Inflammatory macrophage (primary cell): ENCODE data around the gene ERG.

Experiments used
- DNase-seq, 2 donors: peaks; one replicate each; pipeline ENCODE4 v3.0.0-alpha.2; 2020 to 2022

ERG gene

DNA sequence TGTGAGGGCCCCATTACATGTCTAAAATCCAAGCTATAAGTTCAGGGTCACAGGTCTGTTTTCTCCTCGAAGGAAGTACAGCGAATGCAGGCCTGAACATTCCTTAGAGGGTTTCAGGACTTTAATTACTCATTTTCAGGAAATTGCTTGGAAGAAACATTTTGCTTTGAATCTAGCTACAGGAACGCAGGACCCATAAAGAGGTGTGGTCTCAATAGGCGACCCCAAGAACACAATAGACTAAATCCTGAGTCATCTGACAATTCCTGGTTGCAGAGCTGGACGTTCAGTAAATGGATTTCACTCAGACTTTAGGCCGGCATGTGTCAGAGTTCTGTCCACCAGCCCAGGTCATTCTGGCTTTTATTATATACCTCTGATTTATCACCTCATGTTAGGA is 1.0 kb upstream of the ERG start:
- no peak for DNase-seq

DNA sequence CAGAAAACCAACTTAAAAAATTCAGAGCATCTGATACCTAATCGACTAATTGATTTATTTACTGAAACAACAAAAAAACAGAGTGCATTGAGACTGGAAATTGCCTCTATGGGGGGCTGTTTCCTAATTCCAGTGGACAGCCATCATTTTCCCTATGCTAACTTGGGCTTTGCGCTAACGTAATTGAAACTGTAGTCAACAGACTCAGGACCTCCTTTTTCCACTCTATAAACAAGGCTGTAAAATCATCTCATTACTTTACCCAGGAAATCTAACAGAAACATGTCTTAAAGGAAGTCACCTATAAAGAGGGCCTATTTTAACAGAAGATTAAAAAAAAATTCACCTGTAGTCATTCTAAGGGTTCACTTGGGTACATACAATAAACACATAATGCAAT is 2.1 kb downstream of the ERG start:
- no peak for DNase-seq

DNA sequence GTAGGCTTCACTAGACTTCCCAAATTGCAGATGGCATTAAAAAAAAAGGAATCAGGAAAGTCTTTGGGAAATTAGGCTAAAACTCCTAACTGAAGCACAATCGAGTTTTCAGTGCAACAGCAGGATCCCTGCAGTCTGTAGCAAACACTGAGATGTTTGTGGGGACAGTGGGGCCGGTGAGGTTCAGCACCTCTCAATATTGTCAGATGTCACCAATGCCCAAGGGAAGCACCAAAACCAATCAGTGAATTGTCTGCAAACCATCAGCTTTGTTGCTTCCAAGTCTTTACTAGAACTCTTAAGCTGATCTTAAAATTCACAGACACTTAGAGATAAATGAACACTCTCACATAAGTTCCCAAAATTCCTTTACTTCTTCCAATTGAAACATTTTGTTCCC is 2.6 kb downstream of the ERG start:
- no peak for DNase-seq

DNA sequence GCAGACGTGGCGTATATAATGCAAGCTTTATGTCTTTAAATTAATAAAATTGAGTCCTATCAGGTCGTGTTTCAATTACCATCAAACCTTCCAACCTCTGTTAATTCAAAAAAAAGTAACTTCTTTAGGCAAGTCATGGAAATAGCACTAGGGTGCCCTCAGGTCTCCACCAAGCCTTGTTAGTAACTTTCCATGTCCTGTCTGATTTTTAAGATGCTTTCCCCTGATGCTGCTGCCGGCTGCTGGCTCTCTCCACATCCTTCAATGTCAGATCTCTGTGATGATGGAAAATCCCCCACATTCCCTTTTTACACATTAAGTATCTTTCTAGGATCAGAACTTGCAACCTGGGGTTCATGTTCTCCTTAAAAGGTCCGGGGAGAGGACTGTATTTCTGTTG is 3.0 kb downstream of the ERG start:
- DNase-seq = no peak

DNA sequence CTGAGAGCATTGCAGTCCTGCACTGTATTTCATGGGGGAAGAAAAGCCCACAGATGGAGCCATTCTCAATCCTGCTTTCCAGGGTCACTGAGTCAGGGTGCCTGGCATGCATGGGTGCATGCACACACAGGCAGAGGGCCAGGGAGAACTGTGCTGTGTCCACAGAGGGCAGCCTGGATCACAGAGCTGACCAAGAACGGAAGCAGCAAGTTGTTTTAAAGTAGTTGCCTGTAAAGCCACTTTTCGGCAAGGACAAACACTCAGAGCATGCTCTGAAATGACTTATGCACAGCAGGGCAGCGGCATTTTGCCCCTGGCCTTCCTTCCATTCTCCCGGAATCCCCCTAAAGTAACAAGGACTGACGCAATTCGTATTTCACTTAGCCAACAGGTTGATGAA is 3.6 kb downstream of the ERG start:
- peak in 1 of 2 donors; percentile 24 for DNase-seq

DNA sequence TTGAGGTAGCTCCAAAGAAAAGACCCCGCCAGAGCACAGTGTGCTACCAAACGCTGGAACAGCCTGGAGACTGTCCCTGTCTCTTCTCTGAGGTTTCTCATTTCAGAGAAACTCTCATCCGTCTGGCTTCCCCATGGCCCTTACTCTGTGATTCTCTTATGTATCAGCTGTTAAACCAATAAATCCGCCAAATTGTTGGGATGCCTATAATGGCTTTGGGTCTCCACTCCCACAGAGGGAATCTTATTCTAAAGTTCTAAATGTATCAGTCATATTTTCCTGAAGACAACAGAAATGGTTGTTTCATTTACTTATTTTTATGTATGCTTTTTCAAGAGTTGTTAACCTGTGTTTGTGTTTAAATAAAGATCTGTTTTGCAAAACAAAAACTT is 4.0 kb downstream of the ERG start:
- no peak for DNase-seq

DNA sequence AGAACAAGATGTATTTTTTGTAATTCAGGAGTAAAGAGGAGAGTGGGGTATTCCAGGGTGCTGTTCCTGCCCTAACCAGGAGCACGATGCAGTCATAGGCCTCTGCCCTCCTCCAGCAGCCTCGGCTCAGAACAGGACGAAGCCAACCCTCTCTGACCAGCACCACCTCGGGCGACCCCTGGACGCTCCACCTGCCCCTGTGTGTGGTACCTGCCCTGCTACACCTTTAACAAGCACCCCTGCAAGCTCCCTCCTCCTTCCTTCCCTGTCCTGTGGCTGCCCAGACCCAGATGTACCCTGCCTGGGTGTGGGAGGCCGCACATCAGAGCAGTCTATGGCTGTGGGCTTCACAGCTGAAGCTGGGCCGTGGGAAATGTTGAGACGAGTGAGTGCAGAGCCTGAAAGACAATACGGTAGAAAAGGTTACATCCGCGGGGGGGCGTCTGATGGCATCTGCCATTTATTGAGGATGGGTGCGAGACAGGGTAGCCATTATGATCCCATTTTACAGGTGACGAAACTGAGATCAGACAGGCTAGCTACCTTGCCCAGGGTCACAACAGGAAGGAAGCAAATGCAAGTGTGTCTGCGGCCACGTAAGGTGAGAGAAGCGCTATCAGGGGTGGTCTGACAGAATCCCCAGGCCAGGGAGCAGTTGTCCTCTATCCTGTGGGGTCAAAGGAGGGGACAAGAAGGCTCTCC is 4.6 kb downstream of the ERG start:
- DNase-seq = no peak

DNA sequence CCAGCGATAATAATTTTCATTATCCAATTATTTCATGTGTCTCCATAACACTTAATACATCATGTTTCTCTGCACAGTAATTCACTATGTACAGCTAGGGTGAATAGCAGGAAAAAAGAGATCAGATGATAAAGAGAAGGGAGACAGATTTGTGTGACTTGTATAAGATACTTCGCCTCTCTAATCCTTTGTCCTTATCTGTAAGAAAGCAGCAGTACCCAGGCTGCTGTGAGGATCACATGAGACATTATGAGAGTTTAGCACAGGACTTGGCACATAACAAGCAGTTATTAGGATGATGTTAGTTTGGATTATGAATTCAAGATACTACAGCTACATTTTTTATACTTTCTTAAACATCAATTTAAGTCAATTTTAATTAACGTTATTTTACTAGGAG is 6.3 kb downstream of the ERG start:
- no peak for DNase-seq

DNA sequence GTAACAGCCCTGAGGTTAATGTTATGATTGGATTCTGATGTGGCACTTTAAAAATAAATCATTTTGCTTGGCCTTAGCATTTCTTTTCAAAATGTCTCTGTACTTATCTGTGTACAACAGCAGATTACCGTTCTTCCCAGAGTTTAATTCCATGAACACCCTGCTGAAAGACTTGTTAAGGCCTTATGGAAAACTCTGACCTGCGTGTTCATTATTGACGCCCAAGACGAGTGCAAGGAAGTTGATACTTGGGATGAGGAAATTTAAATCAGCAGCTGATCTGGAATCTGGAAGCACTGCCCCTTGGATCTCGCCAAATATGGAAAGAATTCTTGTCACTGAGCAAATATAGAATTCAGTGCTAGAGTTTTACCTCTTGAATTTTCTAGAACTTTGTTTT is 6.7 kb downstream of the ERG start:
- DNase-seq = no peak

DNA sequence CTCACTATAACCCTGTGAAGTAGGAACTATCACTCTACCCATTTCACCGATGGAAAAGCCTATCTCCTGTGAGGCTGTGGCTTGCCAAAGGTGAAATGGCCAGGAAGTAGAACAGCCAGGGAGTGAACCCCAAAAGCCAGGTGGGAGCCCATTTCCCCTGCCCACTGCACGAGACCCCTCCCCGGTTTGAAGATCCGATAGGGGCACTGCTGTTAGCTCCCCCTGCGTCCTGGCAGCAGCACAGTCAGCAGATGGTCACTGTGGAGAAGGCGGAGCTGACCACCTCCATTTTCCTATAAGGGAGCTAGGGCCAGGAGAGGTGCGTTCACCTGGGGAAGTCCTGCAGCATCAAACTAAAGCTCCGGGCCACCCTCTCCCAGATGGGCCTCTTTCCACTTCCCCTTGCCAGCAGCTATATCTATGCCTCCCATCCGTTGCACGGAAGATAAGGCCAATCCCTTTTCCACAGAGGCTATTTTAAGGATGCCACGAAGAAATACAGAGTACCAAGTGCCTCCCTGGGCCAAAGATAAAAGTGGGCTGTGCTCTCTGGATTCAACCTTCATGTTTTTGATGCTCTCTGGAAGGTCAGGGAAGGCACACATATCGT is 7.8 kb downstream of the ERG start:
- DNase-seq = no peak

DNA sequence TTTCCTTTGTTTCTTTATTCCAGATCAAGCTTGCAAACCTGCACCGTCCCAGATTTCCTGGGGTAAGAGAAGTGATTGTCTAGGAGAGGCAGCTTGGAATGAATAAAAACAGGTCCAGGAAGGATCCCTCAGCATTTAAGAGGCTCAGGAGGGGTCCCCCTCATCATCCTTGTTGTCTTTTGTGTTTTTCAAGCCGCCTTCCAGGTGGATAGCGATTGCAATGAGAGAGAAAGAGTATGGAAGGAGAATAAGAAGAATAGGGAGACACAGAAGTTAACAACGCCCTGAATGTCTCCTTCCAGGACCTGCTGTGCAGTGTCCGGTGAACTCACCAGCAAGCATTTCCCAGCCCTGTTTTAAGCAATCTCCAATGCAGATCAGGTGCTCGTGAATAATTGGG is 8.5 kb downstream of the ERG start:
- no peak for DNase-seq

DNA sequence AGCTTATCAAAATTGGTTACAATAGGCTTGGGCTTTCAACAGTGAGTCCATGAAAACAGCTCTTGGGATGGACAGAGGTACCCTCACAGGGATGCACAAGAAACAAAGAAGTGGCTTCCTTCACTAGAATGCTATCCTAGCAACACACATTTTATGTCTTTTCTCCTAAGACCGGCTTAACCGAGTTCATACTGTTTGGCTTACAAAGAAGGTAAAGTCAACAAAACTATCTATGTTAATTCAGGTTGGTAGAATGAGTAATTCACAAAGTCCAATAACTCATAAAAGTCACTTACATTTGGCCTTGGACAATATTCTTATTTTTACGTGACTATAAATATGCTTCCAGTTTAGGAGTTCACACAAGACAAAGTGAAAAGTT is 9.0 kb downstream of the ERG start:
- no peak for DNase-seq

DNA sequence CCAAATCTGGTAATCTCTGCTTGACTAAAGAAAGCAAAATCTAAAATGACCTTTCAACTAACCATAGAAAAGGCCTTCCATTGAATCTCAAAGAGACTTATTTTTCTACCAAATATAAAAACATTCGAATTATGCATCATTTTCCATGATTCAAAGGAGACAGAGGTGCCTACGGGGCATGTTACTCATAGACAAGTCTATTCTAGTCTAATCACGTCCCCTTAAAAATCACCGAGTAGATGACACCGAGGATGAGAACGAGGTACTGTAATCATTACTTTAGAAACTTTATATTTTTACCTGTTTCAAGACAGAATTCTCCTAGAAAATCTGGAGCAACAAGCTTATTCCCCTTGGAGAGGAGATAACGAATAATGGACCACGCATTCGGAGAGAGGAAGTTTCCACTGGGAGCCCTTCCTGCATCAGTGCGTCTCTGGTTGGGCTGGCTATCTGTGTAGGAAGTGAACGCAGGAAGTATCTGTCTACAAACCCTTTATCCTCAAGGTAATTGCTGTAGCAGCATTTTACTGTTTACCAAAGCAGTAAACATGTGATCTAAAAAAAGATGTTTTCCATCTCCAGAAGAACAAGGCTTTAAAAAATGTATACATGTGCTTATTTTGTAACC is 9.5 kb downstream of the ERG start:
- peak in 1 of 2 donors; percentile 15 for DNase-seq

DNA sequence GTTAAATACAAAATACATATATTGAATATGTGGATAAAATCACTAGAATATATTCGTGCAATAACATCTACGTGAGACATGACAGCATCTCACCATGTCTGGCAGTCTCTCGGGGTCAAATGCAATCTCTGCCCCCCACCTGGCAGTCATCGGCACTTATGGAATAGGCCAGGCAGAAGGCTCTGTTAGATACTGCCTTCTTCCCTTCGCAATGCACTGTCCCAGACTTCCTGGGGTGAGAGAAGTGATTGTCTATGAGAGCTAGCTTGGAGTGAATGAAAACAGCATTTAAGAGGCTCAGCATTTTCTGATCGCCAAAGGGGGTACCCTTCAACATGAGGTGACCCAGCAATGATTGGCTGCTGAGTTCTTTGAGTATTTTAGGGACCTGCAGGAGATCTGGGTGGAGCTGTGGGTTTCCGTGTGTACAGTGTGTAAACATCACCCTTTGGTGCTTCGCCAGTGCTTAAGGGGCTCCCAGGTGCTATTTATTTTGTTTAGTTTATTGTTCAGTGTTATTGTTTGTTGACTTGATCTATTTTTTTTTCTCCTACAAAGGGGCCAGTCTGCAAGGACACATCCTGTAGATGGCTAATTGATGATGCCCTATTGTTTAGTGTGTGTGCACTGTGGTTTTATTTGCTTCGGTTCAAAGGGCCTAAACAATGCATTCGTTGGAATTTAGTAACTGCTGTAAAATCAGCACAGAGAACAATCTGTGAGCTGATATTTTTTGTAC is 10.2 kb downstream of the ERG start:
- no peak for DNase-seq

DNA sequence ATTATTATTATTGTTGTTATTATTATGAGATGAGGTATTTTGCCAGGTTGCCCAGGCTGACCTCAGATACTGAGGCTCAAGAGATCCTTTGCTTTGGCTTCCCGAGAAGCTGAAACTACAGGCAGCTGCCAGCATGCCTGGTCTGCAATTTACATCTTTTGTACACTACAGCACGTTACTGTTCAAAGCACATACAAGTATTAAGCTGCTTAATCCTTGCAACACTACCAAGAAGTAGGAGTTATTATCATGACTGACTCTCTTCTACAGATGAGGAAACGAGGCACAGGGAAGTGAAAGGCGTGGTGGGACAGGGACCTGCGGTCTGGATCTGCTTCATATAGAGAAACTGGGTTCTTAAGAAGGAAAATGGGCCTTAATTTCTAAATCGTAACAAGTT is 11.6 kb downstream of the ERG start:
- DNase-seq = peak; percentile 91 to 94

DNA sequence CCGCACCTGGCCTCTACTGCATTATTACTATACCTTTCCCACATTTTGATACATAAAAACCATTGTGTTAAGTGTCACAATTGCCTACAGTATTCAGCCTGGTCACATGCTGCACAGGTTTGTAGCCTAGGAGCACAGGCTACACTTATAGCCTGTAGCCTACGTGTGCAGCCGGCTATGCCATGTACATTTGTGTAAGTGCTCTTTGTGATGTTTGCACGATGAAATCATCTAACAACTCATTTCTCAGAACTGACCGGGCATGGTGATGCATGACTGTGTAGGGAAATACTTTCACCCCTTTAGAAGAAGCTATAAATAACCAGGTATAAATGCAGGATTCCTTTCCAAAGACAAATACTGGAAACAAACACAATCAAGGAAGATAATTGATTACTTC is 12.1 kb downstream of the ERG start:
- DNase-seq = peak in 1 of 2 donors; percentile 15

DNA sequence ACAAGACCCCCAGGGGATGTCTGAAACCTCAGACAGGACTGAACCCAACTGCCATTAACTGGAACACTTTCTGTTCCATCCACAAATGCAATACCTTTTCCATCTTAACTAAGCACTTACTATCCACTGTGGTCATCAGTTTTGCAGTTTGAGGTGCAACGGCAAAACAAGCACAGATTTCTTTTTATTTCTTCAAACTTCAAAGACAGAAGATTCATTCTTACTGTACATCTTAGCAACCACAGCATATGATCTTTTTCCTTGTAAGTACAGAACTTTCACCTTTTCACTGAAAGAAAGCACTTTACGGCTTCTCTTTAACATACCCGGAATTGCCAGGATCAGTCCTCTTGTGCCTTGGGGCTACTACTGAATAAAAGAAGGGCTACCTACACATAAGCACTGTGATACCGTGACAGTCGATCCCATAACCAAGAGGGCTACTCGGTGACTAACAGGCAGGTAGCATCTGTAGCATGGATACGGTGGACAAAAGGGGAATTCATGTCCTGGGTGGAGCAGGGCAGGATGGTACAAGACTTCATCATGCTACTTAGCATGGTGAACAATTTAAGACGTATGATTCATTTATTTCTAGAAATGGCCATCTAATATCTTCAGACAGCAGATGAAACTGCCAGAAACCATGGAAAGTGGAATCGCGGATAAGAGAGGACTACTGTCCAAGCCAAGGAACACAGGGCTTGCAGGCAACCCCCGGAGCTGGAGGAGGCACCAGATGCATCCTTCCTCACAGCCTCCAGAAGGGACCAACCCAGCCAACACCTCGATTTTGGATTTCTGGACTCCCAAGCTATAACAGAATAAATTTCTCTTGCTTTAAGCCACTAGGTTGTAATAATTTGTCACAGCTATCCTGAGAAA is 18.4 kb downstream of the ERG start:
- no peak for DNase-seq

DNA sequence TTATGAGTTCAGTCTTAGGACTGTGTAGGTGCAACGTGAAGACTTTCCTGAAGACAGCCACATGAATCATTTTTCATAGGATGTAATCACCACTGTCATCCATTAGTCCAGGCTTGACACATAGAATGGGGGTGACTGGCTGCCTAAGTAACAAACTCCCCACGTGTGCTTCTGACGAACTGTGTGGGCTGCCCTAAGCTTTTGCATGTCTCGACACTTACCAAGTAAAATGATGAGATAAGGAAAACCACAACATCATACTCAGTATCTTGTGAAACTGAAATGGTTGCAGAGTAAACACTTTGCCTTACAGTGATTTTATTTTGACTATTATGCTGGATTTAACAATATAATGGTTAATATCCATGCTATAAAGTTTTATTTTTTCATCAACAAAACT is 19.5 kb downstream of the ERG start:
- peak; percentile 82 to 93 for DNase-seq

DNA sequence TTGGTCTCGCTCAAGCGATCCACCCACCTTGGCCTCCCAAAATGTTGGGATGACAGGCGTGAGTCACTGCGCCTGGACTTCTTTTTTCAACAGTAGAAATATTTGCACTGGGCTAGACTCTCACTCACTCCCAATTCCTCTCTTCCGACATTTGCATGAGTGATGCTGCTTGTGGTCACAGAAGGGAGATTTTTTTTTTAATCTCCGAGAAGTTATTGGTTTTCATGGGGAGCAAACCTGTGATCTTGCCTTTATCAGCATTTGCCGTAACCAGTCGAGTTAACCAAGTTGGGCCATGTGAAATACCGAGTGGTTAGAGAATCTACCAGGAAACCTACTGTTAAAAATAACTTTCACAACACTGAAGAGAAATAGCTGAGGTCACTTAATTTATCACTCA is 21.1 kb downstream of the ERG start:
- peak in 1 of 2 donors; percentile 10 for DNase-seq

DNA sequence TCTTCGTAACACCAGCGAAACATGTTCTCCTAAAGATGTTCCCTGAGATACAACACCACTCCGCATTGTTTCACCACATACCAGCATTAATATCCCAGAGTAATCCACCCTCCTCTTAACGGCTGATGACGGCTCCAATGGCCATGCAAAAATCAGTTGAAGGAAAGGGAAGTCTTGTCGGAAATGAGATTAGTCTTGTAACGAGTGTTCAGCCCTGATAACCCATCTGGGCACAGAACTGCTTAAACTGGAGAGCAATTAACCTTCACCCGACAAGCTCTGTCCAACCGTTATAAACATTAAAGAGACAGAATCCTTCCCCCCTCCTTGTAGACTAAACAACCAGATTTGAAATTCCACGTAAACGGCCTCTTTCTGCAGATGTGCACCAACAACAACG is 21.9 kb downstream of the ERG start:
- DNase-seq = peak in 1 of 2 donors; percentile 7

DNA sequence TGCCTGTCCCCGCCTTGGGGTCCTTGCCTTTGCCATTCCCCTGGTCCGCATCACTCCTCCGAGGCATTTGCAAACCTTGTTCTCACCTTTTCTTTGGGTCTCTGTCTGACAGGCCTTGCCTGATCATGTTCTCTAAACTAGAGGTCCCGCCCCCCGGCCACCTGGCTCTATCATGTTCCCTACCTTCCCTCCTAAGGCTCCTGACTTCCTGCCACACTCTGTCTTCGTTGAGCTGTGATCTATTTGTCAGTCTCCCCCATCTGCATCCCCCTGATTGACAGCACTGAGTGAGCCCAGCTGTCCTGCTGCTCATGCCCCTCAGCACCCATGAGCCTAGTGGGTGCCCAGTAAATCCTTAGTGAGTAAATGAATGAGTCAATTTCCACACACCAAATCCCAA is 22.8 kb downstream of the ERG start:
- no peak for DNase-seq

DNA sequence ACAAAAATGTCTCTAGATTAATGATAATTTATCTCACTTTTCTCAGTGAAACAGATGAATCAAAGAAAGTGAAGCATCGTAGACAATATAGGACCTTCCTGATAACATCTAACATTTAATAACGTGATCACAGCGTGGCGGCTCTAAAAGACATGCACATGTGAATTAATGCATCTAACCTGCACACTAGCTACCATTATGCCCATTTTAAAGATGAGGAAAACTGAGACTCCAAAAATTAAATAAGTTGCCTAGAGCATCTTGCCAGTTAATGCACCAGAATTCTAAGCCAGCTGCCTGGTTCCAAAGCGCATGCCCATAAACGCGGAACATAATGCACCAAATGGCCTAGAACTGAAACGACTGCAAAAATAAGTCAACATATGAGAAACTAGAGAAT is 23.5 kb downstream of the ERG start:
- DNase-seq = no peak

DNA sequence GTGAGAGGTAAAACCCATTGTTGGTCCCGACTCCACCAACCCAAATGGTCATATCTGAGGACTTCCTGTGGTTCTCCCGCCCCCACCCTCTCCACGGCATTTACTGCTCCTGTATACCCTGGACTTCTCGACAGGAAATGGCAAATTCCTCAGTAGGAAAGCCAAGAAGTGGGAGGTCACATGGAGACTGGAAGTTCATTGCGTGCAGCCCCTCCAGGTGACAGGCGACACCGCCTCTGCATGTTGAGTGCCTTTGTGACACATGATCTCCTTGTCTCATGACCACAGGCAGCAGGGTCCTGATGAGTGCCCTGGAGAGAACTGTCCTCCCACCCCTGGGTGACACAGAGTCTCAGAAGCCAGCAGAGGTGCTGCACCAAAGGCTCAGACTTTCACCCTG is 24.2 kb downstream of the ERG start:
- peak in 1 of 2 donors; percentile 22 for DNase-seq
